Sigmoid colon (tissue), 7 donors: ENCODE measurements around the gene PRSS23. TPM values are rescaled to one million over a fixed set of nuclear protein-coding genes. Genes with fewer than 3 reads are reported as not detected.

Experiments used
- DNase-seq: peaks from one replicate; pipeline ENCODE4 v3.0.0-alpha.2; 2019
- H3K27ac ChIP-seq, 4 donors: fragments of 200-600 bp; sonication (generic); one replicate each; pipeline ENCODE4 v1.5.1; 2016 to 2019; ENCODE audit warnings: mild to moderate bottlenecking in 1 of 4
- H3K27me3 ChIP-seq, 3 donors: fragments of 200-600 bp; sonication (generic); one replicate each; pipeline ENCODE4 v1.5.1; 2019; ENCODE audit warnings: mild to moderate bottlenecking in 1 of 3
- H3K36me3 ChIP-seq, 4 donors: fragments of 200-600 bp; sonication (generic); one replicate each; pipeline ENCODE4 v1.5.1; 2016 to 2019
- H3K4me1 ChIP-seq, 4 donors: fragments of 200-600 bp; sonication (generic); one replicate each; pipeline ENCODE4 v1.5.1; 2017 to 2019
- H3K4me3 ChIP-seq, 4 donors: fragments of 200-600 bp; sonication (generic); one replicate each; pipeline ENCODE4 v1.5.1; 2017 to 2019; ENCODE audit warnings: mild to moderate bottlenecking in 2 of 4, moderate library complexity in 1 of 4
- H3K9me3 ChIP-seq, 4 donors: fragments of 200-600 bp in 3 of 4; sonication (generic) in 3 of 4; one replicate each; pipeline versions ENCODE4 v1.5.1 to v1.6.1; 2013 to 2019
- EP300 ChIP-seq, 4 donors: sonication (generic); formaldehyde crosslinking; IDR thresholded peaks; one replicate each; pipeline ENCODE4 v1.6.1; 2017; ENCODE audit warnings: antibody characterized with exemption in 4 of 4
- POLR2A ChIP-seq, 2 donors: fragments of 450-650 bp; IDR thresholded peaks; one replicate each; pipeline ENCODE4 v1.6.1; 2016; ENCODE audit warnings: antibody characterized with exemption in 2 of 2, mild to moderate bottlenecking in 2 of 2, moderate library complexity in 2 of 2
- POLR2AphosphoS5 ChIP-seq, 4 donors: sonication (generic); formaldehyde crosslinking; IDR thresholded peaks; one replicate each; pipeline ENCODE4 v1.6.1; 2017; ENCODE audit warnings: antibody characterized with exemption in 4 of 4
- WGBS, 2 donors: extraction: QIAGEN DNeasy Blood & Tissue Kit; methylation state at CpG; one replicate each; pipeline ENCODE4 v1.1.7; 2013; 5-methylcytosine and 5-hydroxymethylcytosine counted together
- intact Hi-C: fragments of 100-400 bp; cut with DNase I; formaldehyde crosslinking; loops from one replicate; pipeline ENCODE4 v1.15.1; 2023
- polyA plus RNA-seq, 3 donors: library from polyadenylated mRNA; stranded (reverse); fragments of 200-250 nt; gene quantifications; one replicate each; pipeline ENCODE4 v1.2.3, GENCODE V29; 2013
- total RNA-seq, 4 donors: library from RNA; depleted of rRNA; stranded (reverse); fragments of >200 nt; gene quantifications; one replicate each; pipeline ENCODE4 v1.1.0, GENCODE V29; 2016
- TF ChIP-seq, protein P1 (sequence below), 4 experiments: fragments of 450-650 bp in 3 of 4; fragments of 200-600 bp in 1 of 4; IDR thresholded peaks; one replicate each; pipeline ENCODE4 v1.5.1; 2016 to 2019; ENCODE audit warnings: antibody characterized with exemption in 4 of 4, mild to moderate bottlenecking in 3 of 4, moderate library complexity in 2 of 4
- donor health status: healthy with polysubstance abuse.
- donor health status: Bipolar disorder and iron deficiency.
- donor health status: healthy.

The PRSS23 gene
- total and polyA plus RNA-seq, 7 donors: 25.2 to 183 (median 78.5) TPM

DNA sequence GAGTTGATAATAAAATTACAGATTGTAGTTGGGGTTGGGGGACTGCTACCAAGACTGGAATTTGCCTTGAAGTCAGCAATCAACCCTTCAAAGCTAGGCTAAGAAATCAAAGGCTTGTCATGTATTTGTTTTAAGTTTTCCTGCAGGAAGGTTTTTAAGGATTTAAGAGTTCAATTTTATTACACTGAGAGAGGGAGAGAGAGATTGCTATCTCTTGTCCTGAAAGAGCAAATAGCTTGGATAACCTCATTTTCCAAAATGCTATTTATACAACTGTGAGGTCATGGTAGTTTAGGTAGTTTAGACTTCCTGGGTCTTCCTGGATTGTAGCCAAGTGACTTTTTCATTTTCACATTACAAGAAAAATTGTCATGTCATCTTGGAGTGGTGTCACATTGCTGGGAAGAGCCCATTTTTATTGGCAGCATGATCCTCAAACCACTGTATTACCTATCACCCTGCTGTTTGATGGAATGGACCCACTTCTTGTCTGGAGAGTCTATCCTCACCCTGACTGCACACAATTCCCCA, 10.1 kb upstream of the PRSS23 start:
- Histone ChIP-seq H3K27ac (no peak overlapping the region), H3K27me3 (no peaks in the 10 kb centered on the region), H3K4me1 (peaks cover 0 to 7% (median 3%) of the 10 kb centered on the region in 4 donors), H3K36me3 (no peaks in the 10 kb centered on the region), H3K9me3 (no peaks in the 10 kb centered on the region), H3K4me3 (no peak overlapping the region)
- TF ChIP-seq POLR2A (IDR thresholded peaks at IDR 0.05) (no peak), EP300 (IDR thresholded peaks at IDR 0.05) (no peak), POLR2AphosphoS5 (IDR thresholded peaks at IDR 0.05) (no peak)
- TF ChIP-seq, protein P1, sequence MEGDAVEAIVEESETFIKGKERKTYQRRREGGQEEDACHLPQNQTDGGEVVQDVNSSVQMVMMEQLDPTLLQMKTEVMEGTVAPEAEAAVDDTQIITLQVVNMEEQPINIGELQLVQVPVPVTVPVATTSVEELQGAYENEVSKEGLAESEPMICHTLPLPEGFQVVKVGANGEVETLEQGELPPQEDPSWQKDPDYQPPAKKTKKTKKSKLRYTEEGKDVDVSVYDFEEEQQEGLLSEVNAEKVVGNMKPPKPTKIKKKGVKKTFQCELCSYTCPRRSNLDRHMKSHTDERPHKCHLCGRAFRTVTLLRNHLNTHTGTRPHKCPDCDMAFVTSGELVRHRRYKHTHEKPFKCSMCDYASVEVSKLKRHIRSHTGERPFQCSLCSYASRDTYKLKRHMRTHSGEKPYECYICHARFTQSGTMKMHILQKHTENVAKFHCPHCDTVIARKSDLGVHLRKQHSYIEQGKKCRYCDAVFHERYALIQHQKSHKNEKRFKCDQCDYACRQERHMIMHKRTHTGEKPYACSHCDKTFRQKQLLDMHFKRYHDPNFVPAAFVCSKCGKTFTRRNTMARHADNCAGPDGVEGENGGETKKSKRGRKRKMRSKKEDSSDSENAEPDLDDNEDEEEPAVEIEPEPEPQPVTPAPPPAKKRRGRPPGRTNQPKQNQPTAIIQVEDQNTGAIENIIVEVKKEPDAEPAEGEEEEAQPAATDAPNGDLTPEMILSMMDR (IDR thresholded peaks at IDR 0.05): no peak
- no peak for DNase-seq
- intact Hi-C loops: no loop called here

DNA sequence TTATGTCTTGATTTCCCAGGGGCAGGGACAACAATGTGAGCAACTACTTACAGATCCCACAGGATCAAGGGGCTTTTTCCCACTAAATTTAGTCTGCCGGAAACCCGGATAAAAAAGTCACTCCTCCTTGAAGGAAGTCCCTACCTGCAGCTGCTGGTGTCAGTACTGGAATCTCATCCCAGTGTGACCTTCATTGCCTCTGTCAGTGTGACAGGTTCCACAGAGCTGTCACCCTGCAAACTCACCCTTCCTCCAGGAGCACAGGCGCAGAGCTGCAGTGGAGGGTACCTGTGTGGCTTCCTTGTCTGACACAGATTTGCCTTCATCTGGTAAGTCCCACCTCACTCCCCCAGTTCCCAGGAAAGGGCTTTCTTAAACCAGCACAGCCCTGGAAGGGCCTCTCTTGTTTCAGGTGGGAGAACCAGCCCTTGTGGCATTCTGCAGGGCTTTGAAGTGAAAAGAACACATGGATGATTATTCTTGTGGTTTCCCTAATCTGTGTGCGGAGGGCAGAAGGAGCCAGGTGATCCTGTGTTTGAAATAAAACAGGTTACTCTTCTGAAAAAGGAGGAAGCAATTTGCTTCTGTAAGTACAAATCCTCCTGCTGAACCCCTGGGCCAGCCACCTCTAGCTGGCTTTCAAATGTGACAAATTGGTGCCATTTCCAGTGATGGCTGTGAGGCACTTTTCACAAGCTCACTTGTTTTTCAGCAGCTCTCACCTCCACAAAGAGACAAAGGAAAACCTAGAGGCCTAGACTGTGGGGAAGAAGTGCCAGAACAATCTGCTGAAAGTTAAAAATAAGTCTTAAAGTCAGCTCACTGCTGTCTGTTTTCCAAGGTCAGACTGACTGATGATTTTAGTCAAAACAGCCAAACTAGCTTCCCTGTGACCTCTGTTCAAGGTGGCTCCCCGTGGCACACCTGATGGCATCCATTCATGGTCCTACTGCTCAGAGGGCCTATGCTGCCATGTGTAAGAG, 9.2 kb upstream of the PRSS23 start:
- Histone ChIP-seq H3K4me1 (no peaks in the 10 kb centered on the region), H3K9me3 (no peaks in the 10 kb centered on the region), H3K27me3 (no peaks in the 10 kb centered on the region), H3K36me3 (no peaks in the 10 kb centered on the region), H3K4me3 (no peak overlapping the region), H3K27ac (no peak overlapping the region)
- no peak for DNase-seq
- 62 to 76% methylated on average over 5 of the region's 5 CpGs for WGBS, 2 donors
- TF ChIP-seq POLR2AphosphoS5 (IDR thresholded peaks at IDR 0.05) (no peak), EP300 (IDR thresholded peaks at IDR 0.05) (no peak), POLR2A (IDR thresholded peaks at IDR 0.05) (no peak)
- TF ChIP-seq, protein P1 (IDR thresholded peaks at IDR 0.05): no peak
- intact Hi-C loops: no loop called here

DNA sequence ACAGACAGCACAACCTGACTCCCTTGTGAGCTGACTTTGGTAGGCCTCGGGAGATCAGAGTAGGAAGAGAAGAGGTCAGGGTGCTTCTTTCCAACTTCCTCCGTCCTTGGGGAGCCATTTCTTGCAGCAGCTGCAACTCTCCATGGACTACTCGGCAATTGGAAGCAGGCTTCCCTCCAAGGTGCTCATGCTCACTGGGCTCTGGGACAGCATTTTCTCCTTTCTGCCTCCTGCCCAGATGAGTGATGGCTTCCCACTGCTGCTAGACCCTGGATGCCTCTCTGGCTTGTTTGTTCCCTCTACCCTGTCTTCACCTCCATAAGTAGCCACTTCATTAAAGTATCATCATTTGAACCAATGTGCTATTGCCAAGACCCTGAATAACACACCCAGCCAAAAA, 8.2 kb upstream of the PRSS23 start:
- Histone ChIP-seq H3K27me3 (no peaks in the 10 kb centered on the region), H3K4me3 (no peak overlapping the region), H3K36me3 (no peaks in the 10 kb centered on the region), H3K9me3 (no peaks in the 10 kb centered on the region), H3K4me1 (no peaks in the 10 kb centered on the region), H3K27ac (no peak overlapping the region)
- intact Hi-C loops: no loop called here
- DNase-seq: no peak
- 90 to 95% methylated on average over 3 of the region's 3 CpGs for WGBS, 2 donors
- TF ChIP-seq EP300 (IDR thresholded peaks at IDR 0.05): no peak
- TF ChIP-seq POLR2AphosphoS5 (IDR thresholded peaks at IDR 0.05): no peak
- no peak for TF ChIP-seq POLR2A (IDR thresholded peaks at IDR 0.05)
- TF ChIP-seq, protein P1 (IDR thresholded peaks at IDR 0.05): no peak

DNA sequence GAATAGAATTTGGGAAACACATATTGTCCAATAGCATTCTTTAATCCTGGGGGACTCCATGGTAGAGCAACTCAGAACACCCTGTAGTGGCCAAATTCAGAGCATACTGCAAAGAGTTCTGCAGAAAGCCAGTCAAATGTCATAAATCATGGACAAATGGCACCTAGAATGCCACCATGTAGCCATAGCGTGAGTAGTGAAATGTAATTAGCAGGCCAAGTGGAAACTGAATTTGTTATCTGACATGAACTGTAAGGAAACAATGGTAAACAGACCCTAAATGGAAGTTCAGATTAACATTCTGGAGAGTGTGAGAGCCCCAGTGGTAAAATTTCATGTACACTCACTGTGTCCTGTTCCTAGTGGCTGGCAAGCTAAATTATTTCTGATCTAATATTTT, 7.0 kb upstream of the PRSS23 start:
- 90 to 91% methylated on average over 1 of the region's 1 CpG for WGBS, 2 donors
- no peak for TF ChIP-seq POLR2A (IDR thresholded peaks at IDR 0.05)
- no peak for TF ChIP-seq EP300 (IDR thresholded peaks at IDR 0.05)
- no peak for TF ChIP-seq POLR2AphosphoS5 (IDR thresholded peaks at IDR 0.05)
- TF ChIP-seq, protein P1 (IDR thresholded peaks at IDR 0.05): no peak
- intact Hi-C loops: no loop called here
- H3K36me3 ChIP-seq: no peaks in the 10 kb centered on the region
- H3K27me3 ChIP-seq: no peaks in the 10 kb centered on the region
- no peaks in the 10 kb centered on the region for H3K4me1 ChIP-seq
- no peak for DNase-seq
- H3K27ac ChIP-seq: no peak overlapping the region
- no peaks in the 10 kb centered on the region for H3K9me3 ChIP-seq
- H3K4me3 ChIP-seq: no peak overlapping the region
